Endothelial cell of umbilical vein (primary cell): Measurements from ENCODE around the gene ZNF276. TPM values are rescaled to one million over a fixed set of nuclear protein-coding genes. Genes with fewer than 3 reads are reported as not detected.

Source experiments
- BruUV-seq: library from RNA; stranded (reverse); fragments of 400-500 nt; replicated peaks from 2 replicates; lab custom pipeline; 2021; lab: Mats Ljungman, UMichigan
- CTCF ChIA-PET: fragments of 300-600, 350-600 bp; sonication (Branson Sonifier 250); formaldehyde crosslinking; loops from one replicate; lab custom pipeline; 2021; ENCODE audit warnings: antibody characterized with exemption, inconsistent platforms; lab: Charles Lee
- POLR2A ChIA-PET: fragments of 300-600, 350-600 bp; sonication (Branson Sonifier 250); formaldehyde crosslinking; loops from one replicate; lab custom pipeline; 2021; ENCODE audit warnings: antibody characterized with exemption, inconsistent platforms; lab: Charles Lee
- DNase-seq: peaks from one replicate; pipeline ENCODE4 v3.0.0-alpha.2; 2011; ENCODE audit warnings: low read depth, low spot score
- FAIRE-seq: peaks from 2 replicates; lab custom pipeline; 2011; peaks lifted over from hg19 to GRCh38; lab: Jason Lieb, UNC
- H2AFZ ChIP-seq: 2 replicates; pipeline ENCODE4 v1.6.0; 2012; ENCODE audit warnings: low read depth, low read length, control low read depth, inconsistent platforms
- H3K27ac ChIP-seq: 2 replicates; pipeline ENCODE4 v1.5.1; 2011; ENCODE audit warnings: low read depth, mild to moderate bottlenecking, control low read depth, low read length, moderate library complexity; ENCODE audit not compliant: insufficient read depth
- H3K27me3 ChIP-seq, 2 experiments: 2 replicates each; pipeline versions ENCODE4 v1.6.0 to v1.6.1; 2011; ENCODE audit warnings: low read length in 2 of 2, mixed read lengths in 1 of 2; ENCODE audit not compliant: control insufficient read depth in 2 of 2, insufficient read depth in 2 of 2
- H3K36me3 ChIP-seq, 2 experiments: 2 replicates in 1 of 2; 3 replicates in 1 of 2; pipeline ENCODE4 v1.5.1; 2011; ENCODE audit warnings: low read length in 2 of 2, mild to moderate bottlenecking in 1 of 2, moderate library complexity in 1 of 2; ENCODE audit not compliant: control insufficient read depth in 2 of 2, insufficient read depth in 2 of 2; ENCODE audit errors: extremely low read depth in 1 of 2
- H3K4me1 ChIP-seq: 3 replicates; pipeline ENCODE4 v1.5.1; 2011; ENCODE audit warnings: mild to moderate bottlenecking, low read length; ENCODE audit not compliant: control insufficient read depth, insufficient read depth; ENCODE audit errors: extremely low read depth
- H3K4me2 ChIP-seq: 2 replicates; pipeline ENCODE4 v1.6.1; 2011; ENCODE audit warnings: low read length, control low read depth, mixed read lengths; ENCODE audit not compliant: insufficient read depth
- H3K4me3 ChIP-seq, 3 experiments: fragments of 200-600 bp in 1 of 3; sonication (generic), shearing (Covaris generic) in 1 of 3; replicated peaks in 1 of 3; 2 replicates each; pipeline ENCODE4 v1.5.1; 2011 to 2016; ENCODE audit warnings: control low read depth in 3 of 3, low read length in 3 of 3, mild to moderate bottlenecking in 2 of 3, inconsistent platforms in 1 of 3, low read depth in 1 of 3, moderate library complexity in 1 of 3; ENCODE audit not compliant: insufficient read depth in 1 of 3
- H3K79me2 ChIP-seq: 2 replicates; pipeline ENCODE4 v1.6.0; 2012; ENCODE audit warnings: low read length, inconsistent platforms; ENCODE audit not compliant: control insufficient read depth, insufficient read depth
- H3K9ac ChIP-seq: replicated peaks from 2 replicates; pipeline ENCODE3; 2011; ENCODE audit warnings: low read length, control low read depth; ENCODE audit not compliant: insufficient read depth; ENCODE audit errors: extremely low read depth
- H3K9me1 ChIP-seq: replicated peaks from 3 replicates; pipeline ENCODE4 v1.6.0; 2011; ENCODE audit warnings: mild to moderate bottlenecking, low read length; ENCODE audit not compliant: control insufficient read depth, insufficient read depth; ENCODE audit errors: extremely low read depth
- H3K9me3 ChIP-seq: replicated peaks from 2 replicates; pipeline ENCODE4 v1.5.1; 2012; ENCODE audit warnings: low read length, inconsistent platforms; ENCODE audit not compliant: control insufficient read depth, insufficient read depth
- H4K20me1 ChIP-seq: replicated peaks from 2 replicates; pipeline ENCODE3; 2011; ENCODE audit warnings: mild to moderate bottlenecking, low read length; ENCODE audit not compliant: control insufficient read depth, insufficient read depth; ENCODE audit errors: extremely low read depth
- CTCF ChIP-seq, 2 donors: IDR thresholded peaks; 1 replicate in 1 of 2; 2 replicates in 1 of 2; pipeline ENCODE4 v1.5.1; 2011; ENCODE audit warnings: low read length in 2 of 2, mild to moderate bottlenecking in 2 of 2, moderate library complexity in 2 of 2, control low read depth in 1 of 2, inconsistent platforms in 1 of 2, low read depth in 1 of 2; ENCODE audit not compliant: insufficient read depth in 1 of 2; ENCODE audit errors: extremely low read depth in 1 of 2
- EZH2 ChIP-seq: IDR thresholded peaks from 2 replicates; pipeline ENCODE4 v1.6.1; 2012; ENCODE audit warnings: borderline replicate concordance, low read depth, mild to moderate bottlenecking, moderate library complexity, low read length, inconsistent platforms; ENCODE audit not compliant: severe bottlenecking
- FOS ChIP-seq: IDR thresholded peaks from 2 replicates; pipeline ENCODE4 v1.6.1; 2011; ENCODE audit warnings: mild to moderate bottlenecking, low read length, moderate library complexity, borderline replicate concordance; ENCODE audit not compliant: insufficient read depth
- GATA2 ChIP-seq: IDR thresholded peaks from 2 replicates; pipeline ENCODE4 v1.7.0; 2011; ENCODE audit warnings: low read depth, mild to moderate bottlenecking, moderate library complexity, mixed read lengths, low read length; ENCODE audit not compliant: insufficient read length, insufficient read depth
- JUN ChIP-seq: IDR thresholded peaks from 2 replicates; pipeline ENCODE4 v1.6.1; 2011; ENCODE audit warnings: borderline replicate concordance, low read depth; ENCODE audit not compliant: insufficient read length, insufficient read depth
- MAX ChIP-seq: IDR thresholded peaks from 2 replicates; pipeline ENCODE4 v1.6.1; 2011; ENCODE audit not compliant: insufficient read depth, insufficient read length
- MYC ChIP-seq: IDR thresholded peaks from one replicate; pipeline ENCODE4 v1.6.1; 2011; ENCODE audit warnings: mild to moderate bottlenecking, low read depth, low read length
- POLR2A ChIP-seq: IDR thresholded peaks from 2 replicates; pipeline ENCODE4 v1.6.1; 2012; ENCODE audit warnings: low read depth, mild to moderate bottlenecking, control low read depth, low read length
- dilution Hi-C: fragments of 300-500 bp; cut with MboI; formaldehyde crosslinking; loops from one replicate; pipeline ENCODE4 v1.15.0; 2019; ENCODE audit warnings: low sequenced_read_pairs; ENCODE audit not compliant: extremely low pct_ligation_motif_present
- intact Hi-C: fragments of 100-400 bp; cut with micrococcal nuclease; formaldehyde crosslinking; loops from one replicate; pipeline ENCODE4 v1.10.0; 2022
- polyA plus RNA-seq, 4 experiments: library from polyadenylated mRNA; depleted of rRNA in 3 of 4; stranded (reverse) in 3 of 4; unstranded in 1 of 4; fragments of >200 nt; gene quantifications; 2 replicates each; pipeline versions ENCODE4 v1.2.1 to v1.2.3, GENCODE V29; 2011 to 2012; ENCODE audit warnings: missing spikeins in 1 of 4
- total RNA-seq: library from RNA; stranded (reverse); gene quantifications from 2 replicates; pipeline ENCODE4 v1.2.3, GENCODE V29; 2021

The ZNF276 gene
- total and polyA plus RNA-seq, 2 donors (not counting 3 experiments of a cell fraction or from before 2014, with no cell fraction given): 36.6 to 40.0 TPM

- ChIA-PET POLR2A (no interaction called here), CTCF (interaction anchor here (1.7 kb wide), 1 partner anchor 9 kb away, joined by 3 read pairs; no protein-coding TSS in a partner anchor)
- DNase-seq (no peak), FAIRE-seq (no peak)
- Histone ChIP-seq H2AFZ (no peak overlapping the region), H3K4me1 (no peaks in the 10 kb centered on the region), H3K36me3 (peaks cover 0 to 5% of the 10 kb centered on the region in 2 experiments), H3K79me2 (no peaks in the 10 kb centered on the region), H4K20me1 (no peaks in the 10 kb centered on the region), H3K9me3 (no peaks in the 10 kb centered on the region), H3K27me3 (no peaks in the 10 kb centered on the region), H3K9ac (no peak overlapping the region), H3K27ac (no peak overlapping the region), H3K4me3 (no peak overlapping the region), H3K9me1 (no peaks in the 10 kb centered on the region), H3K4me2 (no peak overlapping the region)
- dilution Hi-C loops: no loop called here
- TF ChIP-seq FOS (no peak), POLR2A (no peak), JUN (no peak), EZH2 (no peak), MYC (no peak), CTCF (IDR thresholded peaks at IDR 0.05; ENCODE audit: extremely low read depth in 1 of 2, insufficient read depth in 1 of 2, low read depth in 1 of 2, low read length in 2 of 2) (no peak), GATA2 (no peak), MAX (no peak)
- no TSS peak for BruUV-seq
- intact Hi-C loops: loop anchor here (5.0 kb wide), 1 partner anchor 113 kb away; no protein-coding TSS in a partner anchor
These were observed 28.3 kb downstream of the ZNF276 start for GRCh38 chr16:89749637-89750036.
